ENCODE measurements around the gene EEF1AKMT3. TPM values are rescaled to one million over a fixed set of nuclear protein-coding genes. Genes with fewer than 3 reads are reported as not detected.
A peak's percentile ranks its signal among the peaks of the same experiment; 100 is the strongest.

Gene EEF1AKMT3
- total RNA-seq, 2 donors from 2014 or later = 3.4 to 4.8 TPM

DNA sequence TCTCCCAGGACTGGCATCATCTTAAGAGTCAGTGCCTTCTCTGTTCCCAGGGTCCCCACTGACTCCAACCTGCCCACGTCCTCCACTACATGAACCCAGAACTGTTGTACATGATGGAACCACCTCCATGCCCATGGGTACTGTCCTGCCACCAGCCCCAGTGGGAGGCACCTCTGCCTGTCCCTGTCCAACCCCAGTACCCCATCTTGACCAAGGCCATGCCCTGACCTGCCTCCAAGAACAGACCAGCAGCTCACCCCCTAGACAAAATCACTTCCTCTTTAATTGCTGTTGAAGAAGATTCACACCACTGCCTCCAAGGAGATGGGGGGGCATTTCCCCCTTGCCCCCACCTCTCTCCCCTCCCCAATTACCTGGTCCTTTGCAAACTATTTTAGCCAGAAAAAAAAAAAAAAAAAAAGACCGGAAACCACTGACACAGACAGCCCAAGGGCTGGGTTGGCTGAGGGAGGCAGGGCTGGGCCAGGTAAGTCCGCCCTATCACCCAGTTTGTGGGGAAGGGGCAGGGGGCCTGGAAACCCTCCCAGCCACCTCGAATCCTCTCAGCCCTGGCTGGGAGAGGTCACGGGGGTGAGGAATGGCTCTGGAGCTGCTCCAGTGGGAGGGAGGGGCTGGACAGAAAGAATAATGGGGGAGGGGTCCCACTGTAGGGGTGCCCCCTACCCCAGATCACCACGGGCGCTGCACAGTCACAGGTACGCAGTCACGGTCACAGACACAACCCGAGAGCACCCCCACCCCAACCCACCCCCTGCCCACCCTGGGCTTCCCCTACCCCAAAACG is 47.3 kb upstream of the EEF1AKMT3 start:
- TF ChIP-seq, protein P1, sequence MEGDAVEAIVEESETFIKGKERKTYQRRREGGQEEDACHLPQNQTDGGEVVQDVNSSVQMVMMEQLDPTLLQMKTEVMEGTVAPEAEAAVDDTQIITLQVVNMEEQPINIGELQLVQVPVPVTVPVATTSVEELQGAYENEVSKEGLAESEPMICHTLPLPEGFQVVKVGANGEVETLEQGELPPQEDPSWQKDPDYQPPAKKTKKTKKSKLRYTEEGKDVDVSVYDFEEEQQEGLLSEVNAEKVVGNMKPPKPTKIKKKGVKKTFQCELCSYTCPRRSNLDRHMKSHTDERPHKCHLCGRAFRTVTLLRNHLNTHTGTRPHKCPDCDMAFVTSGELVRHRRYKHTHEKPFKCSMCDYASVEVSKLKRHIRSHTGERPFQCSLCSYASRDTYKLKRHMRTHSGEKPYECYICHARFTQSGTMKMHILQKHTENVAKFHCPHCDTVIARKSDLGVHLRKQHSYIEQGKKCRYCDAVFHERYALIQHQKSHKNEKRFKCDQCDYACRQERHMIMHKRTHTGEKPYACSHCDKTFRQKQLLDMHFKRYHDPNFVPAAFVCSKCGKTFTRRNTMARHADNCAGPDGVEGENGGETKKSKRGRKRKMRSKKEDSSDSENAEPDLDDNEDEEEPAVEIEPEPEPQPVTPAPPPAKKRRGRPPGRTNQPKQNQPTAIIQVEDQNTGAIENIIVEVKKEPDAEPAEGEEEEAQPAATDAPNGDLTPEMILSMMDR (IDR thresholded peaks at IDR 0.05) = no peak
- no peak for DNase-seq
- H3K27ac ChIP-seq = no peak overlapping the region
- H3K4me1 ChIP-seq = no peaks in the 10 kb centered on the region
- H3K4me3 ChIP-seq = no peak overlapping the region
- no peaks in the 10 kb centered on the region for H3K36me3 ChIP-seq
- no peaks in the 10 kb centered on the region for H3K9me3 ChIP-seq
- intact Hi-C loops (cut with DNase I) = no loop called here
- H3K27me3 ChIP-seq = peaks cover 6% of the 10 kb centered on the region
- H3K9ac ChIP-seq (ENCODE audit: low read depth in 2 of 2, low read length in 2 of 2) = no peak overlapping the region

DNA sequence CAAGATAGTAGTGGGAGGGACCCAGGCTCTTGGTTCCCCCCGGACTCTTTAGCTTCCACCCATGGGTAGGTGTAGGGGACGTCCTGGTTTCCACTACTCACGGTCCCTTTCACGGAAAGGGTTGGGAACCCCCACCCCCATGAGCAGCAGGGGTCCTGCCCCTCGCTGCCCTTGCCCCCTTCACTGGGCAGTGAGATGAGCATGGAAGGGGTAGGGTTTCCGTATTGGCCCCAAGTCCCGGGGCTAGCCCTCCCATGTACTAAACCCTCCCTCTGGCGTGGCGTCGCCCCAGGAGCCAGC is 46.6 kb upstream of the EEF1AKMT3 start:
- H3K9ac ChIP-seq (ENCODE audit: low read depth in 2 of 2, low read length in 2 of 2) = no peak overlapping the region
- TF ChIP-seq, protein P1 (IDR thresholded peaks at IDR 0.05) = no peak
- no peaks in the 10 kb centered on the region for H3K9me3 ChIP-seq
- peaks cover 6% of the 10 kb centered on the region for H3K27me3 ChIP-seq
- no peaks in the 10 kb centered on the region for H3K36me3 ChIP-seq
- intact Hi-C loops (cut with DNase I) = no loop called here
- no peak for DNase-seq
- H3K4me3 ChIP-seq = peak overlapping the region; percentile 48
- no peaks in the 10 kb centered on the region for H3K4me1 ChIP-seq
- H3K27ac ChIP-seq = no peak overlapping the region

- H3K27me3 ChIP-seq = peaks cover 6% of the 10 kb centered on the region
- intact Hi-C loops (cut with DNase I) = no loop called here
- TF ChIP-seq, protein P1 (IDR thresholded peaks at IDR 0.05) = peak; percentile 72
- H3K4me1 ChIP-seq = no peaks in the 10 kb centered on the region
- no peaks in the 10 kb centered on the region for H3K36me3 ChIP-seq
- DNase-seq = peak; percentile 88
- no peaks in the 10 kb centered on the region for H3K9me3 ChIP-seq
- H3K4me3 ChIP-seq = peak overlapping the region; percentile 48
- peak overlapping the region; percentile 71 to 72 for H3K9ac ChIP-seq (ENCODE audit: low read depth in 2 of 2, low read length in 2 of 2)
- H3K27ac ChIP-seq = peak overlapping the region; percentile 24
These were observed 46.1 kb upstream of the EEF1AKMT3 start for GRCh38 chr12:57726151-57726883.

- Histone ChIP-seq H3K27ac (peak overlapping the region; percentile 24), H3K9ac (ENCODE audit: low read depth in 2 of 2, low read length in 2 of 2) (peak overlapping the region; percentile 46 to 72), H3K36me3 (no peaks in the 10 kb centered on the region), H3K27me3 (peaks cover 6% of the 10 kb centered on the region), H3K4me1 (no peaks in the 10 kb centered on the region), H3K9me3 (no peaks in the 10 kb centered on the region), H3K4me3 (peak overlapping the region; percentile 48)
- peak; percentile 34 for DNase-seq
- TF ChIP-seq, protein P1 (IDR thresholded peaks at IDR 0.05) = no peak
- intact Hi-C loops (cut with DNase I) = no loop called here
These were observed 45.3 kb upstream of the EEF1AKMT3 start for GRCh38 chr12:57726884-57727757.

GRCh38 chr12:57727758-57728395 is 44.5 kb upstream of the EEF1AKMT3 start:
- TF ChIP-seq, protein P1 (IDR thresholded peaks at IDR 0.05) = no peak
- intact Hi-C loops (cut with DNase I) = no loop called here
- Histone ChIP-seq H3K27ac (no peak overlapping the region), H3K4me1 (no peaks in the 10 kb centered on the region), H3K4me3 (no peak overlapping the region), H3K9ac (ENCODE audit: low read depth in 2 of 2, low read length in 2 of 2) (peak overlapping the region in 1 of 2 donors; percentile 12), H3K9me3 (no peaks in the 10 kb centered on the region), H3K27me3 (peaks cover 6% of the 10 kb centered on the region), H3K36me3 (no peaks in the 10 kb centered on the region)
- peak; percentile 17 for DNase-seq

Data from colonic mucosa (tissue), 4 donors.